Measurements from ENCODE around the gene NISCH.

The NISCH gene

DNA sequence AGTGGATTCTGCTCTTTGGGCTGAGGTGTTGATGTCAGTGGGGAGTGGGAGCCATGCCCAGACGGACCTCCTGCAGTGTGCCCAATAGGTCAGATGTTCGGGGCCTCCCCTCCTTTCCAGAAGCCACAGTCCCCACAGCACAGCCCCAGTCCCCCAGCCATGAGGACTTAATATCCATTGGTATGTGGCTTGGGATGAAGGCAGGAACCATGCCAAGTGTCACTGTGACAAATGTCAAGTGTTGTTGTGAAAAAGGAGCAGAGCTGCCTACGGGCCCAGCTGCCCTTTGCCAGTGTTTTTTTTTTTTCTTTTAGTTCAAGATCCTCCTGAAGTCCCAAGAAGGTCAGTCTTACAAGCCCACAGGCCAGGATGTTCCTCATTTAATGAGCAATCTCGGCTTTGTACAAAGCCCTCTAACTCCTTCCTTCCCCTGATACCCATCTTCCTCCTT is 22.7 kb upstream of the NISCH start:
- Histone ChIP-seq H3K4me3 (ENCODE audit: low read length, poor library complexity, severe bottlenecking) (no peak overlapping the region), H3F3A (ENCODE audit: low read depth) (no peaks in the 10 kb centered on the region), H3K27me3 (ENCODE audit: insufficient read depth, low read length, poor library complexity, severe bottlenecking) (no peaks in the 10 kb centered on the region), H3K4me1 (ENCODE audit: insufficient read depth, low read length, poor library complexity, severe bottlenecking) (no peaks in the 10 kb centered on the region), H2AFZ (ENCODE audit: low read length) (no peak overlapping the region), H3K79me2 (ENCODE audit: insufficient read depth, low read length) (no peaks in the 10 kb centered on the region), H3K36me3 (ENCODE audit: insufficient read depth, low read length) (no peaks in the 10 kb centered on the region), H4K20me1 (ENCODE audit: insufficient read depth, low read length, poor library complexity, severe bottlenecking) (no peaks in the 10 kb centered on the region), H3K4me2 (ENCODE audit: low read depth, low read length, poor library complexity, severe bottlenecking) (no peak overlapping the region), H3K9me2 (replicated peaks; ENCODE audit: low read depth, low read length) (no peaks in the 10 kb centered on the region), H3K9me3 (ENCODE audit: insufficient read depth, low read depth, low read length) (no peaks in the 10 kb centered on the region), H3K9ac (ENCODE audit: low read depth, low read length, poor library complexity, severe bottlenecking) (no peak overlapping the region)
- TF ChIP-seq, protein P1, sequence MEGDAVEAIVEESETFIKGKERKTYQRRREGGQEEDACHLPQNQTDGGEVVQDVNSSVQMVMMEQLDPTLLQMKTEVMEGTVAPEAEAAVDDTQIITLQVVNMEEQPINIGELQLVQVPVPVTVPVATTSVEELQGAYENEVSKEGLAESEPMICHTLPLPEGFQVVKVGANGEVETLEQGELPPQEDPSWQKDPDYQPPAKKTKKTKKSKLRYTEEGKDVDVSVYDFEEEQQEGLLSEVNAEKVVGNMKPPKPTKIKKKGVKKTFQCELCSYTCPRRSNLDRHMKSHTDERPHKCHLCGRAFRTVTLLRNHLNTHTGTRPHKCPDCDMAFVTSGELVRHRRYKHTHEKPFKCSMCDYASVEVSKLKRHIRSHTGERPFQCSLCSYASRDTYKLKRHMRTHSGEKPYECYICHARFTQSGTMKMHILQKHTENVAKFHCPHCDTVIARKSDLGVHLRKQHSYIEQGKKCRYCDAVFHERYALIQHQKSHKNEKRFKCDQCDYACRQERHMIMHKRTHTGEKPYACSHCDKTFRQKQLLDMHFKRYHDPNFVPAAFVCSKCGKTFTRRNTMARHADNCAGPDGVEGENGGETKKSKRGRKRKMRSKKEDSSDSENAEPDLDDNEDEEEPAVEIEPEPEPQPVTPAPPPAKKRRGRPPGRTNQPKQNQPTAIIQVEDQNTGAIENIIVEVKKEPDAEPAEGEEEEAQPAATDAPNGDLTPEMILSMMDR (conservative IDR thresholded peaks at IDR 0.05; ENCODE audit: low read length) = no peak
- TF ChIP-seq EZH2phosphoT487 (IDR thresholded peaks at IDR 0.05; ENCODE audit: borderline replicate concordance) = no peak

DNA sequence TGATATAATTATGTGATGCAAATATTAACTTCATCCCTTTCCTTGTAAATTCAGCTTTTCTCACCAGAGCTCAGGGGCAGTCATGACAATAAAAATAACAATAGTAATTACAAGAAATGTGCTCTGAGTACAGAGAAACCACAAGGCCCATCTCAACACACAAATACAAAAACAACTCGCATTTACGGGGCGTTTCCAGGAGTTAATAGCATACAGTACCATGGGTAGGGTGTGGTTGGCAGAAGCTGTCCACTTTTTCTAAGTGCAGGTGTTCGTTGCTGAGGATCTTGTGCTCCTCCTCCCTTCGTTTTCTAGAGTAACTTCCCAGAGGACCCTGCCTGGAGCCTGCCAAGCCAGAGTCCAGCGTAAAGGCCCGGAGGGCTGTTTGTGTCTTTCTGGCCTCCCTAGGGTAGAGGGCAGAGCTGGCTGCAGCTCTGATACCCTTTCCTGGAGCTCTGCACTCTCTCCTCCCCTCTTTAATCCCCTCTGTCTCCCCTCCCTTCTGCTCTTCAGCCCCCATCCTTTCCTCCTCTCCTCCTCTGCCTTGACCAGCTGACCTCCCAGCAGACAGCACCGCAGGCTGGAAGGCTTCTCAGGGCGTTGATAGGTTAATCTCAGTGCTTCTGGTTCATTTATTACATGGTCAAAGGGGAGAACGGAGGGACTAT is 21.9 kb upstream of the NISCH start:
- H3K9me2 ChIP-seq (replicated peaks; ENCODE audit: low read depth, low read length) = no peaks in the 10 kb centered on the region
- no peaks in the 10 kb centered on the region for H3K27me3 ChIP-seq (ENCODE audit: insufficient read depth, low read length, poor library complexity, severe bottlenecking)
- no peaks in the 10 kb centered on the region for H3K79me2 ChIP-seq (ENCODE audit: insufficient read depth, low read length)
- no peaks in the 10 kb centered on the region for H3K36me3 ChIP-seq (ENCODE audit: insufficient read depth, low read length)
- H2AFZ ChIP-seq (ENCODE audit: low read length) = no peak overlapping the region
- no peak overlapping the region for H3K4me3 ChIP-seq (ENCODE audit: low read length, poor library complexity, severe bottlenecking)
- H4K20me1 ChIP-seq (ENCODE audit: insufficient read depth, low read length, poor library complexity, severe bottlenecking) = no peaks in the 10 kb centered on the region
- no peak overlapping the region for H3K9ac ChIP-seq (ENCODE audit: low read depth, low read length, poor library complexity, severe bottlenecking)
- no peak overlapping the region for H3K4me2 ChIP-seq (ENCODE audit: low read depth, low read length, poor library complexity, severe bottlenecking)
- no peak for TF ChIP-seq EZH2phosphoT487 (IDR thresholded peaks at IDR 0.05; ENCODE audit: borderline replicate concordance)
- TF ChIP-seq, protein P1 (conservative IDR thresholded peaks at IDR 0.05; ENCODE audit: low read length) = no peak
- H3K9me3 ChIP-seq (ENCODE audit: insufficient read depth, low read depth, low read length) = no peaks in the 10 kb centered on the region
- no peaks in the 10 kb centered on the region for H3F3A ChIP-seq (ENCODE audit: low read depth)
- no peaks in the 10 kb centered on the region for H3K4me1 ChIP-seq (ENCODE audit: insufficient read depth, low read length, poor library complexity, severe bottlenecking)

DNA sequence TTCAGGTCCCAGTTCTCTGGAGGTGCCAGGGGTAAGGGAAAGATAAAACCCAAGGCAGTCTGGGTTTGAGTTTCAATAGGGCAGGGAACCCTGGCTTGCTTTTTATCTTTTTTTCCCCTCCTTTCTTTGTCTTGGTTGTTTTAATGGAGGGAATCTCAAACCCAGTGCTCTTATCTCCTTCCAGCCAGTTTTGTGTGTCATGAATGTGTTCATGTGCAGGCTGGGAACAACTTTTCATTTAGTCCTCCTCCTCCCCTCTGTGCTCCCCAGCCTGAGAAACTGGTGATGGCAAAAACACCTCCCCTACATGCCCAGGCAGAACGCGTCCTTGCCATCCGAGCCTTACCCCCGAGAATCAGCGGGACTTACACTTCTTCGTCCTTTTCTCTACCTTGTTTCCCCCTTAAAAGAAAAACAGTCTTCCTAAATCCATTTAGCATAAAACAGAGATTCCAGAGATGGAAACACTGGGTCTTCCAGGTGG is 21.4 kb upstream of the NISCH start:
- no peak for TF ChIP-seq EZH2phosphoT487 (IDR thresholded peaks at IDR 0.05; ENCODE audit: borderline replicate concordance)
- TF ChIP-seq, protein P1 (conservative IDR thresholded peaks at IDR 0.05; ENCODE audit: low read length) = no peak
- no peak overlapping the region for H3K9ac ChIP-seq (ENCODE audit: low read depth, low read length, poor library complexity, severe bottlenecking)
- H3K4me1 ChIP-seq (ENCODE audit: insufficient read depth, low read length, poor library complexity, severe bottlenecking) = no peaks in the 10 kb centered on the region
- no peaks in the 10 kb centered on the region for H3K79me2 ChIP-seq (ENCODE audit: insufficient read depth, low read length)
- H3F3A ChIP-seq (ENCODE audit: low read depth) = no peaks in the 10 kb centered on the region
- H3K4me3 ChIP-seq (ENCODE audit: low read length, poor library complexity, severe bottlenecking) = no peak overlapping the region
- H3K9me2 ChIP-seq (replicated peaks; ENCODE audit: low read depth, low read length) = no peaks in the 10 kb centered on the region
- no peak overlapping the region for H3K4me2 ChIP-seq (ENCODE audit: low read depth, low read length, poor library complexity, severe bottlenecking)
- no peaks in the 10 kb centered on the region for H4K20me1 ChIP-seq (ENCODE audit: insufficient read depth, low read length, poor library complexity, severe bottlenecking)
- H2AFZ ChIP-seq (ENCODE audit: low read length) = no peak overlapping the region
- H3K27me3 ChIP-seq (ENCODE audit: insufficient read depth, low read length, poor library complexity, severe bottlenecking) = no peaks in the 10 kb centered on the region
- H3K36me3 ChIP-seq (ENCODE audit: insufficient read depth, low read length) = no peaks in the 10 kb centered on the region
- H3K9me3 ChIP-seq (ENCODE audit: insufficient read depth, low read depth, low read length) = no peaks in the 10 kb centered on the region
